ENCODE measurements around the gene PTPN3.

DNA sequence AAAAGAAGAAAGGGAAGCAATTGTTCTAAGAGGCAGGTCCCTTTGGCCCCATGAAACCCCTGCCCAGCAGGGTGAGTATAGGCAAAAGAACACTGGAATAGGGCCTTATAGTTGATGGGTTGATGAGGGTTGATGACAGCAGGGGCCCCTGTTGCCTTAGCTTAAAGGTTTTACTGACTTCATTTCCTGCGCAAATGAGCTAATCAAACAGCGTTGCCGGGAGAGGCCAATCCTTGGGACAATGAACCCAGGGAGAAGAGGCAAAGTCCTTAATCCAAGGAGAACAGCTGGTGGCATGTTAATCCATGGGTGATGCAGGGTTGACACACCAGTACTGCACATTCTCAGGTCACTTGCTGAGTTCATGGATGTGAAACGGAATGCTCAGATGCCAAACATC, 155.2 kb downstream of the PTPN3 start:
- TF ChIP-seq, protein P1, sequence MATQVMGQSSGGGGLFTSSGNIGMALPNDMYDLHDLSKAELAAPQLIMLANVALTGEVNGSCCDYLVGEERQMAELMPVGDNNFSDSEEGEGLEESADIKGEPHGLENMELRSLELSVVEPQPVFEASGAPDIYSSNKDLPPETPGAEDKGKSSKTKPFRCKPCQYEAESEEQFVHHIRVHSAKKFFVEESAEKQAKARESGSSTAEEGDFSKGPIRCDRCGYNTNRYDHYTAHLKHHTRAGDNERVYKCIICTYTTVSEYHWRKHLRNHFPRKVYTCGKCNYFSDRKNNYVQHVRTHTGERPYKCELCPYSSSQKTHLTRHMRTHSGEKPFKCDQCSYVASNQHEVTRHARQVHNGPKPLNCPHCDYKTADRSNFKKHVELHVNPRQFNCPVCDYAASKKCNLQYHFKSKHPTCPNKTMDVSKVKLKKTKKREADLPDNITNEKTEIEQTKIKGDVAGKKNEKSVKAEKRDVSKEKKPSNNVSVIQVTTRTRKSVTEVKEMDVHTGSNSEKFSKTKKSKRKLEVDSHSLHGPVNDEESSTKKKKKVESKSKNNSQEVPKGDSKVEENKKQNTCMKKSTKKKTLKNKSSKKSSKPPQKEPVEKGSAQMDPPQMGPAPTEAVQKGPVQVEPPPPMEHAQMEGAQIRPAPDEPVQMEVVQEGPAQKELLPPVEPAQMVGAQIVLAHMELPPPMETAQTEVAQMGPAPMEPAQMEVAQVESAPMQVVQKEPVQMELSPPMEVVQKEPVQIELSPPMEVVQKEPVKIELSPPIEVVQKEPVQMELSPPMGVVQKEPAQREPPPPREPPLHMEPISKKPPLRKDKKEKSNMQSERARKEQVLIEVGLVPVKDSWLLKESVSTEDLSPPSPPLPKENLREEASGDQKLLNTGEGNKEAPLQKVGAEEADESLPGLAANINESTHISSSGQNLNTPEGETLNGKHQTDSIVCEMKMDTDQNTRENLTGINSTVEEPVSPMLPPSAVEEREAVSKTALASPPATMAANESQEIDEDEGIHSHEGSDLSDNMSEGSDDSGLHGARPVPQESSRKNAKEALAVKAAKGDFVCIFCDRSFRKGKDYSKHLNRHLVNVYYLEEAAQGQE (IDR thresholded peaks at IDR 0.05; ENCODE audit: low read depth): no peak
- no peak for TF ChIP-seq TEAD4 (IDR thresholded peaks at IDR 0.05)
- TF ChIP-seq RAD21 (IDR thresholded peaks at IDR 0.05; ENCODE audit: low read depth): no peak
- TF ChIP-seq CREB1 (IDR thresholded peaks at IDR 0.05; ENCODE audit: low read depth): no peak
- TF ChIP-seq, protein P2, sequence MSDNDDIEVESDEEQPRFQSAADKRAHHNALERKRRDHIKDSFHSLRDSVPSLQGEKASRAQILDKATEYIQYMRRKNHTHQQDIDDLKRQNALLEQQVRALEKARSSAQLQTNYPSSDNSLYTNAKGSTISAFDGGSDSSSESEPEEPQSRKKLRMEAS (IDR thresholded peaks at IDR 0.05): no peak
